HepG2 (cell line): ENCODE results near the gene ANO2. TPM values are rescaled to one million over a fixed set of nuclear protein-coding genes. Genes with fewer than 3 reads are reported as not detected.

Source experiments
- ATAC-seq: fragments of 200-7000 bp; cut with Tn5 transposase; 3 replicates; pipeline ENCODE4 v1.9.1; 2020; ENCODE audit warnings: mild to moderate bottlenecking, moderate library complexity
- BruUV-seq: library from RNA; stranded (reverse); fragments of 400-500 nt; replicated peaks from 2 replicates; lab custom pipeline; 2021; lab: Mats Ljungman, UMichigan
- CTCF ChIA-PET: fragments of 300-600 bp; formaldehyde crosslinking; extraction: SDS; loops from one replicate; lab custom pipeline; 2021; ENCODE audit warnings: low total read pairs, inconsistent platforms, low intra/inter-chr PET ratio; lab: Yijun Ruan, JAX
- POLR2A ChIA-PET: fragments of 350-600 bp; sonication (Branson Sonifier 250); formaldehyde crosslinking; loops from one replicate; lab custom pipeline; 2020; ENCODE audit warnings: antibody characterized with exemption, inconsistent platforms; lab: Yijun Ruan, JAX
- DNase-seq: peaks from one replicate; pipeline ENCODE4 v3.0.0-alpha.2; 2015; ENCODE audit warnings: low spot score
- FAIRE-seq: peaks from 3 replicates; lab custom pipeline; 2011; peaks lifted over from hg19 to GRCh38; lab: Jason Lieb, UNC
- H2AFZ ChIP-seq: one replicate; pipeline ENCODE4 v1.6.1; 2011; ENCODE audit warnings: low read length, inconsistent platforms
- H3K27ac ChIP-seq: fragments of 300-600 bp; 3 replicates; pipeline ENCODE4 v1.8.0; 2011; ENCODE audit warnings: mixed run types, mild to moderate bottlenecking, mixed read lengths, low read length, inconsistent platforms; ENCODE audit not compliant: insufficient read depth; ENCODE audit errors: extremely low read length
- H3K27me3 ChIP-seq, 2 experiments: fragments of 200-600 bp in 1 of 2; 2 replicates in 1 of 2; 3 replicates in 1 of 2; pipeline versions ENCODE4 v1.6.0 to v1.8.0; 2011; ENCODE audit warnings: low read length in 2 of 2, mild to moderate bottlenecking in 2 of 2, moderate library complexity in 2 of 2, inconsistent platforms in 1 of 2; ENCODE audit not compliant: insufficient read depth in 2 of 2, control insufficient read depth in 1 of 2
- H3K36me3 ChIP-seq, 2 experiments: fragments of 200-600 bp in 1 of 2; replicated peaks in 1 of 2; 2 replicates in 1 of 2; 3 replicates in 1 of 2; pipeline versions ENCODE4 v1.5.1 to v1.8.0; 2011; ENCODE audit warnings: low read length in 2 of 2, inconsistent platforms in 1 of 2; ENCODE audit not compliant: insufficient read depth in 2 of 2, control insufficient read depth in 1 of 2
- H3K4me1 ChIP-seq: 2 replicates; pipeline ENCODE4 v1.5.1; 2012; ENCODE audit warnings: low read length, inconsistent platforms; ENCODE audit not compliant: insufficient read depth
- H3K4me2 ChIP-seq: 2 replicates; pipeline ENCODE4 v1.6.0; 2011; ENCODE audit warnings: low read depth, low read length, inconsistent platforms
- H3K4me3 ChIP-seq, 3 experiments: fragments of 200-600 bp in 1 of 3; sonication (generic), shearing (Covaris generic) in 1 of 3; replicated peaks in 1 of 3; 2 replicates each; pipeline ENCODE4 v1.5.1; 2011 to 2016; ENCODE audit warnings: low read length in 3 of 3, inconsistent platforms in 2 of 3, low read depth in 2 of 3, mild to moderate bottlenecking in 2 of 3, control low read depth in 1 of 3, mixed read lengths in 1 of 3; ENCODE audit not compliant: insufficient read depth in 1 of 3
- H3K79me2 ChIP-seq: one replicate; pipeline ENCODE4 v1.6.1; 2011; ENCODE audit warnings: low read length, inconsistent platforms; ENCODE audit not compliant: insufficient read depth
- H3K9ac ChIP-seq: 2 replicates; pipeline ENCODE4 v1.6.0; 2011; ENCODE audit warnings: mild to moderate bottlenecking, low read depth, low read length, inconsistent platforms; ENCODE audit not compliant: insufficient read depth
- H3K9me3 ChIP-seq: 2 replicates; pipeline ENCODE4 v1.5.1; 2012; ENCODE audit warnings: mild to moderate bottlenecking, low read length
- H4K20me1 ChIP-seq: 2 replicates; pipeline ENCODE4 v1.6.0; 2011; ENCODE audit warnings: inconsistent platforms, mild to moderate bottlenecking, low read length, moderate library complexity; ENCODE audit not compliant: insufficient read depth
- CHD4 ChIP-seq: fragments of 200-600 bp; sonication (generic); IDR thresholded peaks from 2 replicates; pipeline ENCODE4 v1.7.0; 2017; ENCODE audit warnings: mild to moderate bottlenecking, low read length, borderline replicate concordance
- RXRB ChIP-seq: IDR thresholded peaks from 2 replicates; pipeline ENCODE4 v1.6.1; 2016; ENCODE audit warnings: borderline replicate concordance, missing genetic modification reagents, missing compliant biosample characterization
- ZBTB8A ChIP-seq: sonication (generic); formaldehyde crosslinking; IDR thresholded peaks from 2 replicates; pipeline ENCODE4 v1.4.0; 2020; ENCODE audit warnings: mild to moderate bottlenecking, low read depth, missing genetic modification reagents, borderline replicate concordance
- ZFP41 ChIP-seq: sonication (generic); formaldehyde crosslinking; IDR thresholded peaks from 2 replicates; pipeline ENCODE4 v1.4.0; 2020; ENCODE audit warnings: mild to moderate bottlenecking, missing genetic modification reagents, borderline replicate concordance
- ZNF296 ChIP-seq: sonication (generic); formaldehyde crosslinking; conservative IDR thresholded peaks from 2 replicates; pipeline ENCODE4 v1.5.0; 2020; ENCODE audit warnings: mild to moderate bottlenecking, missing genetic modification reagents
- ZNF354B ChIP-seq: sonication (generic); formaldehyde crosslinking; IDR thresholded peaks from 2 replicates; pipeline ENCODE4 v1.8.0; 2022; ENCODE audit warnings: mild to moderate bottlenecking, missing genetic modification reagents
- ZNF496 ChIP-seq: sonication (generic); formaldehyde crosslinking; IDR thresholded peaks from 2 replicates; pipeline ENCODE4 v1.8.1; 2023; ENCODE audit warnings: mild to moderate bottlenecking, moderate library complexity, missing genetic modification reagents; ENCODE audit not compliant: insufficient replicate concordance
- ZNF557 ChIP-seq: sonication (generic); formaldehyde crosslinking; IDR thresholded peaks from 2 replicates; pipeline ENCODE4 v1.4.0; 2020; ENCODE audit warnings: missing genetic modification reagents
- ZNF766 ChIP-seq: sonication (generic); formaldehyde crosslinking; IDR thresholded peaks from 2 replicates; pipeline ENCODE4 v1.5.0; 2020; ENCODE audit warnings: missing genetic modification reagents, borderline replicate concordance
- WGBS: methylation state at CpG from one replicate; pipeline ENCODE4 v1.1.6; 2017; ENCODE audit warnings: low lambda C conversion rate; 5-methylcytosine and 5-hydroxymethylcytosine counted together
- in situ Hi-C: cut with HindIII; loops from 2 replicates; pipeline ENCODE4 v1.10.0; 2017; ENCODE audit warnings: low pct_unique_long_range_greater_than_20kb; ENCODE audit not compliant: extremely low pct_ligation_motif_present
- intact Hi-C: fragments of 100-400 bp; cut with micrococcal nuclease; formaldehyde crosslinking; loops from one replicate; pipeline ENCODE4 v1.10.0; 2022; ENCODE audit not compliant: unreplicated experiment
- polyA plus RNA-seq, 8 experiments: library from polyadenylated mRNA; depleted of rRNA in 3 of 8; stranded (reverse) in 7 of 8; unstranded in 1 of 8; fragments of >200 nt; fragmentation: Illumina TruSeq in 4 of 8; extraction: Trizol in 4 of 8; gene quantifications; 2 replicates each; pipeline versions ENCODE4 v1.2.1 to v1.2.3, GENCODE V29; 2011 to 2016; ENCODE audit warnings: low read depth in 4 of 8, missing spikeins in 1 of 8, mixed read lengths in 1 of 8; ENCODE audit not compliant: insufficient read depth in 1 of 8
- total RNA-seq, 5 experiments: library from RNA; depleted of rRNA; stranded (reverse); fragments of >200 nt; fragmentation: Illumina TruSeq; extraction: Trizol; gene quantifications; 2 replicates each; pipeline ENCODE4 v1.2.3, GENCODE V29; 2016; ENCODE audit warnings: low read depth in 1 of 5
- TF ChIP-seq, protein P1 (sequence below): IDR thresholded peaks from 2 replicates; pipeline ENCODE4 v1.6.1; 2012; ENCODE audit warnings: low read depth, low read length, improper control_type of control experiment
- TF ChIP-seq, protein P2 (sequence below): sonication (generic); formaldehyde crosslinking; IDR thresholded peaks from 2 replicates; pipeline ENCODE4 v1.4.0; 2020; ENCODE audit warnings: mild to moderate bottlenecking, missing genetic modification reagents
- TF ChIP-seq, protein P3 (sequence below): sonication (generic); formaldehyde crosslinking; IDR thresholded peaks from 2 replicates; pipeline ENCODE4 v1.4.0; 2020; ENCODE audit warnings: missing genetic modification reagents
- TF ChIP-seq, protein P4 (sequence below): sonication (generic); formaldehyde crosslinking; IDR thresholded peaks from 2 replicates; pipeline ENCODE4 v1.5.0; 2020; ENCODE audit warnings: mild to moderate bottlenecking, missing genetic modification reagents, borderline replicate concordance

The ANO2 gene
- total and polyA plus RNA-seq, 2 of the 13 experiments (the other 11 are each of a cell fraction or from before 2014, with no cell fraction given), result 0.18 TPM; not detected in 1

DNA sequence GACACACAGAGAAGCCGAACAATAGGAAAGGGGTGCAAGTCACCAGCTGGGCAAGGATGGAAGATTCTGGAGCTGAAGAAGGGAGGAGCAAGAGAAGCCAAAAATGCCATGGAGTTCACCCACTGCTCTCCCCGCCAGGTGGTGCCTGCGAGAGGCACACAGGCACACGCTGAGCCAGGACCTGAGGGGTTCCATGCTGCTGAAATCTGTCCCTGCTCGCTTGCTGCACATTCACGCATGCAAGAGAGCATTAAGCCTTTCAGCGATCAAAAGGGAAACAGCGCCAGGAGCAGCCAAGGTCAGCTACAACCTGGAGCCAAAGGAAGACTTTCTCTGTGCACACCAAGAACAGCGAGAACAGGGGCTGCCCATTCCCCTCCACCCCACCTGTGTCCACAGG lies 104.1 kb downstream of the ANO2 start:
- BruUV-seq, result no TSS peak
- WGBS, result 19% methylated on average over 7 of the region's 9 CpGs
- no peak overlapping the region for H3K4me3 ChIP-seq
- no peak overlapping the region for H3K9ac ChIP-seq
- peaks cover 4 to 17% of the 10 kb centered on the region in 2 experiments; a peak in 4 of 5 replicates for H3K27me3 ChIP-seq
- POLR2A ChIA-PET, result no interaction called here
- H3K9me3 ChIP-seq, result no peaks in the 10 kb centered on the region
- no peak for DNase-seq
- H3K27ac ChIP-seq, result no peak overlapping the region
- no peak overlapping the region for H3K4me2 ChIP-seq
- H4K20me1 ChIP-seq, result no peaks in the 10 kb centered on the region
- FAIRE-seq, result no peak
- H3K4me1 ChIP-seq, result no peaks in the 10 kb centered on the region
- H2AFZ ChIP-seq, result no peak overlapping the region
- ATAC-seq, result no peak
- CTCF ChIA-PET, result no interaction called here
- in situ Hi-C loops (no loop called here), intact Hi-C loops (no loop called here)
- no peaks in the 10 kb centered on the region for H3K36me3 ChIP-seq
- H3K79me2 ChIP-seq, result no peaks in the 10 kb centered on the region
- TF ChIP-seq, protein P1, sequence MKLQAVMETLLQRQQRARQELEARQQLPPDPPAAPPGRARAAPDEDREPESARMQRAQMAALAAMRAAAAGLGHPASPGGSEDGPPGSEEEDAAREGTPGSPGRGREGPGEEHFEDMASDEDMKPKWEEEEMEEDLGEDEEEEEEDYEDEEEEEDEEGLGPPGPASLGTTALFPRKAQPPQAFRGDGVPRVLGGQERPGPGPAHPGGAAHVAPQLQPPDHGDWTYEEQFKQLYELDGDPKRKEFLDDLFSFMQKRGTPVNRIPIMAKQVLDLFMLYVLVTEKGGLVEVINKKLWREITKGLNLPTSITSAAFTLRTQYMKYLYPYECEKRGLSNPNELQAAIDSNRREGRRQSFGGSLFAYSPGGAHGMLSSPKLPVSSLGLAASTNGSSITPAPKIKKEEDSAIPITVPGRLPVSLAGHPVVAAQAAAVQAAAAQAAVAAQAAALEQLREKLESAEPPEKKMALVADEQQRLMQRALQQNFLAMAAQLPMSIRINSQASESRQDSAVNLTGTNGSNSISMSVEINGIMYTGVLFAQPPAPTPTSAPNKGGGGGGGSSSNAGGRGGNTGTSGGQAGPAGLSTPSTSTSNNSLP, result no peak
- TF ChIP-seq, protein P2, sequence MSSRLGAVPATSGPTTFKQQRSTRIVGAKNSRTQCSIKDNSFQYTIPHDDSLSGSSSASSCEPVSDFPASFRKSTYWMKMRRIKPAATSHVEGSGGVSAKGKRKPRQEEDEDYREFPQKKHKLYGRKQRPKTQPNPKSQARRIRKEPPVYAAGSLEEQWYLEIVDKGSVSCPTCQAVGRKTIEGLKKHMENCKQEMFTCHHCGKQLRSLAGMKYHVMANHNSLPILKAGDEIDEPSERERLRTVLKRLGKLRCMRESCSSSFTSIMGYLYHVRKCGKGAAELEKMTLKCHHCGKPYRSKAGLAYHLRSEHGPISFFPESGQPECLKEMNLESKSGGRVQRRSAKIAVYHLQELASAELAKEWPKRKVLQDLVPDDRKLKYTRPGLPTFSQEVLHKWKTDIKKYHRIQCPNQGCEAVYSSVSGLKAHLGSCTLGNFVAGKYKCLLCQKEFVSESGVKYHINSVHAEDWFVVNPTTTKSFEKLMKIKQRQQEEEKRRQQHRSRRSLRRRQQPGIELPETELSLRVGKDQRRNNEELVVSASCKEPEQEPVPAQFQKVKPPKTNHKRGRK (CRISPR knock-in tag), result no peak
- TF ChIP-seq ZFP41 (CRISPR knock-in tag) (no peak), CHD4 (no peak), ZNF354B (CRISPR knock-in tag) (no peak), ZBTB8A (CRISPR knock-in tag) (no peak), ZNF296 (CRISPR knock-in tag) (no peak), RXRB (CRISPR knock-in tag) (no peak), ZNF496 (no peak), ZNF557 (no peak), ZNF766 (CRISPR knock-in tag) (no peak)
- TF ChIP-seq, protein P3, sequence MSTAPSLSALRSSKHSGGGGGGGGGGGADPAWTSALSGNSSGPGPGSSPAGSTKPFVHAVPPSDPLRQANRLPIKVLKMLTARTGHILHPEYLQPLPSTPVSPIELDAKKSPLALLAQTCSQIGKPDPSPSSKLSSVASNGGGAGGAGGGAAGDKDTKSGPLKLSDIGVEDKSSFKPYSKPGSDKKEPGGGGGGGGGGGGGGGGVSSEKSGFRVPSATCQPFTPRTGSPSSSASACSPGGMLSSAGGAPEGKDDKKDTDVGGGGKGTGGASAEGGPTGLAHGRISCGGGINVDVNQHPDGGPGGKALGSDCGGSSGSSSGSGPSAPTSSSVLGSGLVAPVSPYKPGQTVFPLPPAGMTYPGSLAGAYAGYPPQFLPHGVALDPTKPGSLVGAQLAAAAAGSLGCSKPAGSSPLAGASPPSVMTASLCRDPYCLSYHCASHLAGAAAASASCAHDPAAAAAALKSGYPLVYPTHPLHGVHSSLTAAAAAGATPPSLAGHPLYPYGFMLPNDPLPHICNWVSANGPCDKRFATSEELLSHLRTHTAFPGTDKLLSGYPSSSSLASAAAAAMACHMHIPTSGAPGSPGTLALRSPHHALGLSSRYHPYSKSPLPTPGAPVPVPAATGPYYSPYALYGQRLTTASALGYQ (CRISPR knock-in tag), result no peak
- TF ChIP-seq, protein P4, sequence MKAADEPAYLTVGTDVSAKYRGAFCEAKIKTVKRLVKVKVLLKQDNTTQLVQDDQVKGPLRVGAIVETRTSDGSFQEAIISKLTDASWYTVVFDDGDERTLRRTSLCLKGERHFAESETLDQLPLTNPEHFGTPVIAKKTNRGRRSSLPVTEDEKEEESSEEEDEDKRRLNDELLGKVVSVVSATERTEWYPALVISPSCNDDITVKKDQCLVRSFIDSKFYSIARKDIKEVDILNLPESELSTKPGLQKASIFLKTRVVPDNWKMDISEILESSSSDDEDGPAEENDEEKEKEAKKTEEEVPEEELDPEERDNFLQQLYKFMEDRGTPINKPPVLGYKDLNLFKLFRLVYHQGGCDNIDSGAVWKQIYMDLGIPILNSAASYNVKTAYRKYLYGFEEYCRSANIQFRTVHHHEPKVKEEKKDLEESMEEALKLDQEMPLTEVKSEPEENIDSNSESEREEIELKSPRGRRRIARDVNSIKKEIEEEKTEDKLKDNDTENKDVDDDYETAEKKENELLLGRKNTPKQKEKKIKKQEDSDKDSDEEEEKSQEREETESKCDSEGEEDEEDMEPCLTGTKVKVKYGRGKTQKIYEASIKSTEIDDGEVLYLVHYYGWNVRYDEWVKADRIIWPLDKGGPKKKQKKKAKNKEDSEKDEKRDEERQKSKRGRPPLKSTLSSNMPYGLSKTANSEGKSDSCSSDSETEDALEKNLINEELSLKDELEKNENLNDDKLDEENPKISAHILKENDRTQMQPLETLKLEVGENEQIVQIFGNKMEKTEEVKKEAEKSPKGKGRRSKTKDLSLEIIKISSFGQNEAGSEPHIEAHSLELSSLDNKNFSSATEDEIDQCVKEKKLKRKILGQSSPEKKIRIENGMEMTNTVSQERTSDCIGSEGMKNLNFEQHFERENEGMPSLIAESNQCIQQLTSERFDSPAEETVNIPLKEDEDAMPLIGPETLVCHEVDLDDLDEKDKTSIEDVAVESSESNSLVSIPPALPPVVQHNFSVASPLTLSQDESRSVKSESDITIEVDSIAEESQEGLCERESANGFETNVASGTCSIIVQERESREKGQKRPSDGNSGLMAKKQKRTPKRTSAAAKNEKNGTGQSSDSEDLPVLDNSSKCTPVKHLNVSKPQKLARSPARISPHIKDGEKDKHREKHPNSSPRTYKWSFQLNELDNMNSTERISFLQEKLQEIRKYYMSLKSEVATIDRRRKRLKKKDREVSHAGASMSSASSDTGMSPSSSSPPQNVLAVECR (CRISPR knock-in tag), result no peak
